ENCODE data around the gene PNRC1.
"Not testable (repeated sequence)": the region's sequence is repeated elsewhere in the genome, so short reads cannot be mapped to it uniquely, and the experiment has no call there.

- not testable (repeated sequence) for TF ChIP-seq CTCF (IDR thresholded peaks at IDR 0.05; ENCODE audit: low read depth, low read length); EZH2phosphoT487 (IDR thresholded peaks at IDR 0.05; ENCODE audit: low read depth)
These were observed 47.7 kb downstream of the PNRC1 start for GRCh38 chr6:89128256-89128671.

Data from OCI-LY3 (cell line).